ENCODE data around the gene AUTS2.

Gene AUTS2

DNA sequence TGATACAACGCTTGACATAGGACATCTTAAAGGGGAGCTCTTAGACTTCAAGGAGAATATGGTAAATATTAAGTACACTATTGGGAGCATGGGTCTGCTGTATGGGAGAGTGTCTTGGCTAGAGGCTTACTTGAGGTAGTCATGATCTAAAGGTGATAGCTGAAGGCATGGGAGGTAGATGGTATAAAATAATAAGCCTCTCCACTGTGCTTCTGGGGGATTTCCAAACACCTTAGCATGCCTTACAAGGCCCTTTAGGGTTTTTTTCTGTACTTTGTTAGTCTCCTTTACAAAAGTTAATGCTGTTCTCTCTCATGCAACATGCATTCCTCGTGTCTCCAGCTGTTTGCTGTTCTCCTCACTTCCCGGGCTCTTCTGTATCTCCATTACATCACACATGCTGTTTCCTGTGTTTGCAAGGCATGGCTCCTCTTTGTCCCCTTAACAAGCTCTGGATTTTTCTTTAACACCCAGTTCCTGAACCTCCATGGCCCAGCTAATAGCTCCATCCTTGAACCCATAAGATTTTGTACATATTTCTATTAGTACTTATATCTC is 449.7 kb downstream of the AUTS2 start:
- no peak for DNase-seq

GRCh38 chr7:70051726-70052125 is 453.5 kb downstream of the AUTS2 start:
- no peak for DNase-seq

GRCh38 chr7:70052691-70053090 is 454.4 kb downstream of the AUTS2 start:
- DNase-seq, result no peak

DNA sequence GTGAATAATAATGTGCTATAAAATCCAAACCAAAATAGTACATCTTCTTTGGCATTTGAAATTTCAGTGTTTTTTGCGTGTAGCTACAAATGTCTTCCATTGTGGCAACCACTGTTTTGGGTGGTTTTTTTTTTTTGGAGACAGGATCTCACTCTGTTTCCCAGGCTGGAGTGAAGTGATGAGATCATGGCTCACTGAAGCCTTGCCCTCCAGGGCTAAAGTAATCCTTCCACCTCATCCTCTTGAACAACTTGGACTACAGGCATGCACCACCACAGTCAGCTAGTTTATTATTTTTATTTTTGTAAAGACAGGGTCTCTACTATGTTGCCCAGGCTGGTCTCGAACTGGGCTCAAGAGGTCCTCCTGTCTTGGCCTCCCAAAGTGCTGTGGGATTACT is 455.1 kb downstream of the AUTS2 start:
- DNase-seq, result no peak

DNA sequence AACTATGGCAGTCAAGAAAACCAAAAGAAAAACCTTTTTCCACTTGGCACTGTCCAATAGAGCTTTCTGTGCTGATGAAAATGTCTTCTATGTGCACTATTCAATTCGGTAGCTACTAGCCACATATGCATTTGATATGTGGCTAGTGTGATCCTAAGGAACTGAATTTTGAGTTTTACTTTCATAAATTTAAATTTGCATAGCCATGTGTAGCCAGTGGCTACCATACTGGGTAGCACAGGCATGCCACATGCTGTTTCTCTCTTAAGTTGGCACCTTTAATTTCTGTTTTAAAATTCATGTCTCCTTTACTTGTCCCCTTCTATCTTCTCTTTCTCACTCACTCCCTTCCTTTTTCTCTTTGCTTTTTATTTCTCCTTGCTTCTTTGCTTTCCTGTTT is 455.7 kb downstream of the AUTS2 start:
- no peak for DNase-seq

- DNase-seq, result no peak
These were observed 458.1 kb downstream of the AUTS2 start for GRCh38 chr7:70056363-70056762.

DNA sequence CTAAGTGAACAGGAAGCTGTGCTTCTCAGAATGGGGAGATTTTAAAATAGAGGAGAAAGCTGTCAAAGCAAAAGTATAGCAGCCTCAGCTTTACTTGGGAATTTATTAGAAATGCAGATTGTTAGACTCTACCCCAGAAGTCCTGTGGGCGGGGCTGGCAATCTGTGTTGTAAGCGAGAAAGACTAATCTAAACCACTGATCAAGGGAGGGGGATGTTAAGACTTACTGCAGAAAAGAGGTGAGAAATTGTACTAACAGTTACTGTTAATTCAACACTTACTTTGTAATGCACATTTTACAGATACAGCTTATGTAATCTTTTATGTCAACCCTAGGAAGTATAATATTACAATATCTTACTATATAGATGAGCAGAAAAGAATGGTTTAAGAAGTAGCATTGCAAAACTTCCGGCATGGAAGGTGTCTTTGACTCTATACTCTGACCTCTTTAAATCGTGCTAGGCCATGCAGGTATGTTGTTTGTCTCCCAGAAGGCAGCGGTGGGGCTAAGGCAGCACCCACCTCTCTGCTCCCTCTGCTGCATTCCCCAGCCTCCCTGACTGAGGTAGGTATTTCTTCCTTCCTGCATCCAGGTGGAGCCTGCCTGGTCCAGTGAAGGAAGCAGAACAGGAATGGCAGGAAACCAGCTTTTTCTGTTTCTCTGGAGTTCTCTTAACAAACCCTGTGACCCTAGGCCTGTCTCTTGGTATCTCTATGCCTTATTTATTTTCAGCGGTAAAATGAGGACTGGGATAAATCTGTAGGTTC is 462.2 kb downstream of the AUTS2 start:
- no peak for DNase-seq

DNA sequence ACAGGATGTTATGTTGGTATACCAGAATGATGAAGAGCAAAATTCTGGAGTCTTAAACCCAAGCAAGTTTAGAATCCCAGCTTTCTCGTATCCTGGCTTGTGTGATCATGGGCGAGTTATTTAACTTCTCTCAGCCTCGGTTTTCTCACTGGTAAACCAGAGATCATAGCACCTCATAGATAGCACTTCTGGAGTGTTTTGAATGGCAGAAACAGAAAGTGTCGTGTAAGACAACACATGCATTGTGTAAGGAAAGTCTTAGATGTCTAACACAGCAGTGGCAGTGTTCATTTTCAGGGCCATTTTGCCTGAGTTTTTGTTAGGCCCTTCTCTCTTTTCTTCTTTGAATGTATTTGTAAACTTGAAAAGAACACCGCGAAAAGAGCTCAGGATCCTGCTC is 465.1 kb downstream of the AUTS2 start:
- no peak for DNase-seq

GRCh38 chr7:70063927-70064326 is 465.7 kb downstream of the AUTS2 start:
- DNase-seq, result no peak

GRCh38 chr7:70066844-70067243 is 468.6 kb downstream of the AUTS2 start:
- no peak for DNase-seq

DNA sequence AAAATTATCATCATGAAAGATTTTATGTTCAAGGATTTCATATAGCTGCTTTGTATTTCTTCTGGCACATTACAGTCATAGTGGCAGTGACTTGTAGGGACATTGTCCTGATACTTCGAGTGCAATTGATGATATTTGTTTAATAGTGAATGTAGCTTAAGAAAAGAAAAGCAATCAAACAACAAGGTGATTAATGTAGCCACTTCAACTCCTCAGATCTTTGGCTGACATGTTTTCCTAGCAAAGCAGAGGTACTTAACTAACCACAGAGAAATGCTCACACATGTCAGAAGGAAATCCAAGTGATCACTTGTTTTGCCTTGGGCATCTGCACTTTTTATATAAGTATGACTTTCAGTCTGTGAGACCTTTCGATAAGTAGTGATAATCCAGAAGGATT is 470.3 kb downstream of the AUTS2 start:
- DNase-seq, result no peak

- DNase-seq, result no peak
These were observed 471.7 kb downstream of the AUTS2 start for GRCh38 chr7:70069977-70070376.

DNA sequence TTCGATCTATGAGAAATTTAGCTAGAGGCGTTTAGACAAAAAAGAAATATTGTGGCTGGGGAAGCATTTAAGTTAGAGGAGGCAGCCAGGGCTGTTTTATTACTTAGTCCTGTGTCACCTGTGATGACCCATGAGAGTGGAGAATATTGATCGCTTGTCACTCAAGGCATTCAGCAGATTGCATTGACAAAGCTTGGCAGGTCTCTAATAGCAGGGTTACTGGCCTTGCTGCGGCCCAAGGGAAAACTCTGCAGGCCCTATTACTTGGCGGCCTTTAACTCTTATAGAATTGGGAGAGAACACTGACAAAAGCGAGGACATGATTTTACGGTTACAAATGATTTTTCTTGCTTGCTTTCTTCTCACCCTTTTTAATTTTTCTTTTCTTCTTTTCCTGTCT is 473.5 kb downstream of the AUTS2 start:
- no peak for DNase-seq

DNA sequence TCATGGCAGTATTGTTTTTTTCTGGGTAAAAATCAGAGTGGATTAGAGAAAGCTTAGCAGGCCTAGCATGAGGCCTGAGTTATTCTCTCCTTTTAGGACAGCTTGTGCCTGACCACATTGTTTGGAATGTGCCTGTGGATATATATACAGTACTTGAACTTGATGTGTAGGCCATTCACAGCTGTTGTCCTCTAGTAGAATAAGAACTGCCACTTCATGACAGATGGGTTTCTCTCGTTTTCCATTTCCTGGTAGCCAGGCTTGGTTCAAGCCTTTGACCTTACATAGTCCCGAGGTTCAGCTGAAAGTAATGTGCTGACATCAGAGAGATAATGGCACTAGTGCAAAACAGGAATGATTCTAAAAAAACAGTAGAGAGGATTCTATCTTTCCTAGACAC is 473.9 kb downstream of the AUTS2 start:
- no peak for DNase-seq

DNA sequence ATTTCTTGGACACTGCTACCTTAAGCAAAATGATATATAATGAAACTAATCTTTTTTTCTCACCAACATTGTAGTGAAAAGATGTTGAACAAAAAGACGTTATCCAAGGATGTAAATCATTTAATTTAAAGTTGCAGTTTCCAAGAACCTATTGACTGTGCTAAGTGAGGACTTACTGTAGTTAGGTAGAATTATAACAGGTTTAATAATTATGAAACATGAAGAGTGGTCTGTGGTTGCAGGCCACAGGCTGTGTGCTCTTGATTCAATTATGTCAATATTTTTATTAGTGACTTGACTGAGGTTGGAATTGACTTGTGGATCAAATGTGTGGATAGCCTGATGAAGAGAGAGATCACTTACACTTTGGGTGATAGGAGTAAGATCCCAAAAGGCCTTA is 478.1 kb downstream of the AUTS2 start:
- DNase-seq, result no peak

DNA sequence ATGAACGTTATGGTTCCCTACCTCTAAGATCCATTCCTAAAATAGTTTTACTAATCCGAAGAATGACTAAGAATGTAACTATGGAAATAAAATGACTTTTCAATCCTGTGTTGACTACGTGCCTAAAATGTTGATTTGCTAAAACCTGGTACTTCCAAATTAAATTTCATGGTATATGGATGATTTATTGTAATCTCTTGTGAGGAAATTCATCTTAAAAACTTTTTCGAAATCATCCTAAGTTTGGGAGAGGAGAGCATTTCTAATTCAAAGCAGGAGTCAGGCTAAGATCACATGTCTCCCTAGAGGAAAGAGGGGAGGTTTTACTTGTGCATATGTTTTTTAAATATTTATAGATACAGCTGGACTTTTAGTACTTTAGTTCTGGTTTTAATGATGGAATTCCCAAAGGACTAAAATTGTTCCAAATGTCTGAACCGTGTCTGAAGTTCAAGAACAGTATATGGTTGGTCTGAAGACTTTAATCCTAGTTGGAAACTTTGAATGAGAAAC is 483.9 kb downstream of the AUTS2 start:
- DNase-seq, result no peak

GRCh38 chr7:70091362-70091761 is 493.1 kb downstream of the AUTS2 start:
- no peak for DNase-seq

DNA sequence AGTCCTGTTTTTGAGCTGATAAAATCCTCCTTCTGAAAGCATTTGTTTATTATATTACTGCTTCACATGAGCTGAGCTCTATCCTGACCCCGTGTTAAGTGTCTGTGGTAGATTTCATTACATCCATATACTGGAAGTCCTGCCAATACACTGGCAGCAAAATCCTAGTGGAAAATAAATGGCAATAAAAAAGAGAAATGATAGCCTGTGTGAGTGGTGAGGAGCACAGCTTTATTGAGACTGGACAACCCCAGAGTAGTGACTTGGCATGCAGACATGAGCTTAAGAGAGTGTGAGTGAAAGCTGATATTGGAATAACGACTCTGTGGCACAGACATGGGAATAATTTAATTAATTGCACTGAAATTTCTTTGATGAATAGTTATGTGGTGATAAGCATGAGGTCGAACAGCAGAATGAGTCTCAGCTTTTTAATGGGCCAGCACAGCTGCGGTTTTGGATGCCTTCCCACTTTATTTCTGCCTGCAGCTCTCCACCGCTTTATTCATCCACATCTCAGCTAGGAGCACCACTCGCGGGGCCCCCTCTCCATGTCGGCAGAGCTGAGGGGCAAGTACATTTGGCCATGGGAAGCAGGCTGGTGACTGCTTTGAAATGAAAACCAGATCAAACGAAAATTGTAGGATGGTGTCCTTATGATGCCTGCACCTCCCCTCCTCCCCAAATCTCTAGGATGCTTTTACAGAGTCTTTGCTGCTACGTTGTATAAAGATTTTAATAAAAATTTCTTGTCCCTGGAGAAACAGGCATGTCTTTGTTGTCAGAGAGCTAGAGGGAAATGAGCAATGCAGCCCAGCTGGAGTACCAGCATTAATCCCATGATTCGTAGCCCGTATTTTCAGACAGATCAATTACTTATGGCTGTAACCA is 494.3 kb downstream of the AUTS2 start:
- DNase-seq, result no peak

DNA sequence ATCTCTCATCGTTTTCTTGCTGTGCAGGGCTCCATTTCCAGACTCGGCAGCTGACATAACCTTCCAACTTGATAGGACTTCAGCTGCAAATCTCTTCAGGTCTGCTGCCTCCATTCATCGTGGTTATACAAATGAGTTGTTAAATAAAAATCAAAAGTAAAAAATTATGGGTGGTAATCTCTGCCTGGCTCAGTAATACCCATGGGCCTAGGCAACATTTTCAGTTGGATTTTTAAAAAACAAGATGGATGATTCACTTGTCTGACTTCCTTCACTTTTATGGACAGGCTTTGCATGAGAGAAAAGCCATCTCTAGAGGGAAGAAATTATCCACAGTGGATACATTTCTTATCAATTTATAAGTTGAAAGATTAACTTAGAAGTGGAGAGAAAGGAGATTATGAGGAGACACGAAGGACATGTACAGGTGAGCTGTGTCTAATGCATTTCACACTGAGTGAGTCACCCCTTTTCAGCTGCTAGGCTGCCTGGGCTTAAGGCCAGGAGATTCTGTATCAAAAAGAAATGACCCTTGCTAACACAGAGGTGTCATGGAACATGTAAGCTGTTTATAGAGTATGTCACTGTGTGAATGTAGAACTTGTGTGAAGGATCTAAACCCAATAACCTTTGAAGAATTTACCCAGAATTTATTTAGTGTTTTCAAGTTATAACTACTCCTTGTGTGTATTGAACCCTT is 495.1 kb downstream of the AUTS2 start:
- no peak for DNase-seq

GRCh38 chr7:70094831-70095230 is 496.6 kb downstream of the AUTS2 start:
- DNase-seq, result no peak

DNA sequence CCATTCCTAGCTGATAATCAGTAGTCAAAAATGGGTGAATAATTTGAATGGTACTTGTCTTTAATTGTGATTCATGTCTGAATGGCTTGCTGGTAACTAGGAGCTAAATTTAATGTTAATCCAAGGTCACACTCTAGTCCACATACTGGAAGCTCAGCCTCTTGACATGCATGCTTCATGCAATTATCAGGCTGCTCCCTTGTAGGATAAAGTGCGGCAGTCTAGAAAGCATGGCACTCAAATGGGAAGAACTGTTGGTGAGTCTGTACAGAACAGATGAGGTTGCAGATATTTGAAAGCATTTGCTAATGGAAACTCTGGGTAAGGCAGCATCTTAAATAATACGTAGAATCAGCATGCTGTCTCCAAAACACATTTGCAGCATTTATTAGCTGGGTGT is 499.4 kb downstream of the AUTS2 start:
- no peak for DNase-seq

GRCh38 chr7:70098133-70098561 is 499.9 kb downstream of the AUTS2 start:
- no peak for DNase-seq

All from activated T-cell treated with anti-CD3 and anti-CD28 coated beads, Interleukin-2, amount 50 U/mL, for 48 hours (primary cell).